ENCODE data around the gene SKI. TPM values are rescaled to one million over a fixed set of nuclear protein-coding genes. Genes with fewer than 3 reads are reported as not detected.

The SKI gene
- total RNA-seq, 1 experiment from 2014 or later, result 28.3 TPM

DNA sequence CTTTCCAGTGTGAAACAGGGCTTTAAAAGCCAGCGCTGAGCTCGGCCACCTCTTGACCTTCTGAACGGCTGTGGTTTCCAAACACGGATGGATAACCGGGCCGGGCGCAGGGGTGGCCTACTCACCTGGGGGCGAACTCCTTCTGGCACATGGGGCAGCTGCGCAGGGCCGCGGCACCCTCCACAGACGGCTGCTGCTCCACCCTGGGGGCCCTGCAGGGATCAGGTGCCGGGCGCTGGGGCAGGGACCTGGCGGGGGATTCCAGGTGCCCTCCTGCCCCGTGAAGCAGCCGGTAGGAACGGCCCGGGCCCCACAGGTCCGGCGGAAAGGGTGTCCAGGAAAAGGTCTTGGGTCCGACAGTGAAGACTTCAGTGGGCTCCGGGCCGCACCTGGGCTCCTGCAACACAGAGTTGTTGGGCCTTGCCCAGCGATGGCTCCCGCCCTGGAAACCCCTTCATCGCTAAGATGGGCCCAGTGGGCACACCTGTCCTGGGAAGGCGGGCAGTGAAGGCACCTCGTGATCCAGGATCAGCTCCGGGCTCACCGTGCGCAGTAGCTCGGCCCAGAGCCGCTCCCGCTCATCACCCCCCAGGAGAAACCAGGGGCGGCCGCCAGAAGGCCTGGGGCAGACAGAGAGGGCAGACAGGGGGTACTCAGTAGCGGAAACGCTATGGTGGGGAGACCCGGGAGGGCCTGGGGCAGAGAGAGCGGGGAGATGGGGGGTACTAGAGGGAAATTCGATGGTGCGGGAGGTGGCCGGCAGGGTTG is 34.4 kb upstream of the SKI start:
- no peaks in the 10 kb centered on the region for H4K20me1 ChIP-seq (ENCODE audit: low read length)
- ChIA-PET POLR2A (ENCODE audit: unreplicated experiment) (interaction anchor here (0.6 to 1.0 kb wide), 2 partner anchors 198 to 1176 kb away, joined by 4 to 11 read pairs; partner anchors contain the start of genes MORN1 and RER1), CTCF (interaction anchor here (2.3 kb wide), 1 partner anchor 188 kb away, joined by 62 read pairs; no protein-coding TSS in a partner anchor)
- no peaks in the 10 kb centered on the region for H3K9me3 ChIP-seq (ENCODE audit: low read length)
- H3K4me2 ChIP-seq (ENCODE audit: low read length), result peak overlapping the region; percentile 100
- H3K4me3 ChIP-seq (ENCODE audit: low read length), result peak overlapping the region; percentile 83
- ATAC-seq, result no peak
- peaks cover 43% of the 10 kb centered on the region for H3K79me2 ChIP-seq (ENCODE audit: low read length)
- intact Hi-C loops (cut with micrococcal nuclease), result loop anchor here (2.0 to 5.0 kb wide), 2 partner anchors 15 to 354 kb away; no protein-coding TSS in a partner anchor
- H3K9ac ChIP-seq (ENCODE audit: low read length), result peak overlapping the region; percentile 79
- no peaks in the 10 kb centered on the region for H3F3A ChIP-seq (ENCODE audit: low read length, unreplicated experiment)
- H3K27me3 ChIP-seq (ENCODE audit: low read length), result no peaks in the 10 kb centered on the region
- no peaks in the 10 kb centered on the region for H3K9me2 ChIP-seq (replicated peaks; ENCODE audit: low read length)
- H2AFZ ChIP-seq (ENCODE audit: low read length), result peak overlapping the region; percentile 56
- H3K4me1 ChIP-seq (ENCODE audit: insufficient read depth, low read length), result peaks cover 60% of the 10 kb centered on the region
- peak overlapping the region; percentile 23 for H3K27ac ChIP-seq (ENCODE audit: low read length)
- DNase-seq, result peak; percentile 46
- no peaks in the 10 kb centered on the region for H3K36me3 ChIP-seq (ENCODE audit: low read depth, low read length)
- TF ChIP-seq, protein P1, sequence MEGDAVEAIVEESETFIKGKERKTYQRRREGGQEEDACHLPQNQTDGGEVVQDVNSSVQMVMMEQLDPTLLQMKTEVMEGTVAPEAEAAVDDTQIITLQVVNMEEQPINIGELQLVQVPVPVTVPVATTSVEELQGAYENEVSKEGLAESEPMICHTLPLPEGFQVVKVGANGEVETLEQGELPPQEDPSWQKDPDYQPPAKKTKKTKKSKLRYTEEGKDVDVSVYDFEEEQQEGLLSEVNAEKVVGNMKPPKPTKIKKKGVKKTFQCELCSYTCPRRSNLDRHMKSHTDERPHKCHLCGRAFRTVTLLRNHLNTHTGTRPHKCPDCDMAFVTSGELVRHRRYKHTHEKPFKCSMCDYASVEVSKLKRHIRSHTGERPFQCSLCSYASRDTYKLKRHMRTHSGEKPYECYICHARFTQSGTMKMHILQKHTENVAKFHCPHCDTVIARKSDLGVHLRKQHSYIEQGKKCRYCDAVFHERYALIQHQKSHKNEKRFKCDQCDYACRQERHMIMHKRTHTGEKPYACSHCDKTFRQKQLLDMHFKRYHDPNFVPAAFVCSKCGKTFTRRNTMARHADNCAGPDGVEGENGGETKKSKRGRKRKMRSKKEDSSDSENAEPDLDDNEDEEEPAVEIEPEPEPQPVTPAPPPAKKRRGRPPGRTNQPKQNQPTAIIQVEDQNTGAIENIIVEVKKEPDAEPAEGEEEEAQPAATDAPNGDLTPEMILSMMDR (conservative IDR thresholded peaks at IDR 0.05; ENCODE audit: low read depth, low read length), result no peak
- no peak for TF ChIP-seq EZH2phosphoT487 (IDR thresholded peaks at IDR 0.05; ENCODE audit: borderline replicate concordance, low read length)
- TF ChIP-seq EZH2 (IDR thresholded peaks at IDR 0.05; ENCODE audit: low read length, unreplicated experiment), result no peak
- TSS peak; percentile 25 for BruUV-seq (replicated peaks)

DNA sequence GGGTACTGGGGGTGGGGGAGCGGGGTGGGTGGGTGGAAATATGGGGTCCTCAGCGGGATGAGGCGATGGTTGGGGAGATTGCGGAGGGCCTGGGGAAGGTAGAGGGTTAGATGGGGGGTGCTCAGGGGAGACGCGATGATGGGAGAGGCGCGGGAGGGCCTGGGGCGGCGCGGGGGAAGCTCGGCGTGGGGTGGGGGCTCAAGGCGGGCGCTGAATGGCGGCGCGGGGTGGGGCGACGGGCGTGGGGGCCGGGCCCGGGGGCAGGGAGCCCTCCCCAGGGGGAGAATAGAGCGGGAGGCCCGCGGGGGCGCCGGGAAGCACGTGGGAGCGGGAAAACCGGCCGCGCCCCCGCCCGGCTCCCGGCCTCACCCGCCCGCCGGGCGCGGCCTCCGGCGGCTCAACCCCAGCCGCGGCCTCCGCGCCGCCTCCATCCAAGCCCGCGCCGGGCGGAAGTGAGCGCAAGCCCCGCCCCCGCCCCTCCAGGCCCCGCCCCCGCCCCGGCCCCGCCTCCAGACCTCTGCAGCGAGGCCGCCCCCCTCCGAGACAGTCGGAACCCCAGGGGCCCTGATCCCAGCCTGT is 33.7 kb upstream of the SKI start, which contains the start of gene FAAP20:
TSS of gene FAAP20 (minus strand) at position 454 of the 579 bp plus-strand sequence. CDS start at position 431, 23 bp downstream.
- peak within 1 kb of the TSS; percentile 100 for H3K4me2 ChIP-seq (ENCODE audit: low read length)
- no peaks in the 10 kb centered on the region for H4K20me1 ChIP-seq (ENCODE audit: low read length)
- intact Hi-C loops (cut with micrococcal nuclease), result loop anchor here (2.0 to 5.0 kb wide), 2 partner anchors 14 to 353 kb away; no protein-coding TSS in a partner anchor
- H2AFZ ChIP-seq (ENCODE audit: low read length), result peak within 1 kb of the TSS; percentile 66
- peaks cover 60% of the 10 kb centered on the region for H3K4me1 ChIP-seq (ENCODE audit: insufficient read depth, low read length)
- DNase-seq, result peak; percentile 72
- peak within 1 kb of the TSS; percentile 79 for H3K9ac ChIP-seq (ENCODE audit: low read length)
- H3K27me3 ChIP-seq (ENCODE audit: low read length), result no peaks in the 10 kb centered on the region
- peak within 1 kb of the TSS; percentile 83 for H3K4me3 ChIP-seq (ENCODE audit: low read length)
- H3K79me2 ChIP-seq (ENCODE audit: low read length), result peaks cover 43% of the 10 kb centered on the region
- TF ChIP-seq EZH2phosphoT487 (IDR thresholded peaks at IDR 0.05; ENCODE audit: borderline replicate concordance, low read length) (no peak), EZH2 (IDR thresholded peaks at IDR 0.05; ENCODE audit: low read length, unreplicated experiment) (no peak)
- TF ChIP-seq, protein P1 (conservative IDR thresholded peaks at IDR 0.05; ENCODE audit: low read depth, low read length), result no peak
- peak within 1 kb of the TSS; percentile 23 for H3K27ac ChIP-seq (ENCODE audit: low read length)
- H3K36me3 ChIP-seq (ENCODE audit: low read depth, low read length), result no peaks in the 10 kb centered on the region
- ChIA-PET CTCF (interaction anchor here (0.6 to 2.3 kb wide), 16 partner anchors 13 to 392 kb away, joined by 3 to 62 read pairs (median 4); partner anchors contain the start of genes MORN1, PEX10, RER1 and SKI), POLR2A (ENCODE audit: unreplicated experiment) (interaction anchor here (0.6 to 1.0 kb wide), 4 partner anchors 33 to 1177 kb away, joined by 3 to 11 read pairs (median 4); partner anchors contain the start of genes MORN1 and RER1)
- ATAC-seq, result peak; percentile 26
- no peaks in the 10 kb centered on the region for H3K9me3 ChIP-seq (ENCODE audit: low read length)
- H3F3A ChIP-seq (ENCODE audit: low read length, unreplicated experiment), result no peaks in the 10 kb centered on the region
- no TSS peak for BruUV-seq (replicated peaks)
- H3K9me2 ChIP-seq (replicated peaks; ENCODE audit: low read length), result no peaks in the 10 kb centered on the region
